ENCODE measurements around the gene UBE2D2.
A peak's percentile ranks its signal among the peaks of the same experiment; 100 is the strongest.

Gene UBE2D2

DNA sequence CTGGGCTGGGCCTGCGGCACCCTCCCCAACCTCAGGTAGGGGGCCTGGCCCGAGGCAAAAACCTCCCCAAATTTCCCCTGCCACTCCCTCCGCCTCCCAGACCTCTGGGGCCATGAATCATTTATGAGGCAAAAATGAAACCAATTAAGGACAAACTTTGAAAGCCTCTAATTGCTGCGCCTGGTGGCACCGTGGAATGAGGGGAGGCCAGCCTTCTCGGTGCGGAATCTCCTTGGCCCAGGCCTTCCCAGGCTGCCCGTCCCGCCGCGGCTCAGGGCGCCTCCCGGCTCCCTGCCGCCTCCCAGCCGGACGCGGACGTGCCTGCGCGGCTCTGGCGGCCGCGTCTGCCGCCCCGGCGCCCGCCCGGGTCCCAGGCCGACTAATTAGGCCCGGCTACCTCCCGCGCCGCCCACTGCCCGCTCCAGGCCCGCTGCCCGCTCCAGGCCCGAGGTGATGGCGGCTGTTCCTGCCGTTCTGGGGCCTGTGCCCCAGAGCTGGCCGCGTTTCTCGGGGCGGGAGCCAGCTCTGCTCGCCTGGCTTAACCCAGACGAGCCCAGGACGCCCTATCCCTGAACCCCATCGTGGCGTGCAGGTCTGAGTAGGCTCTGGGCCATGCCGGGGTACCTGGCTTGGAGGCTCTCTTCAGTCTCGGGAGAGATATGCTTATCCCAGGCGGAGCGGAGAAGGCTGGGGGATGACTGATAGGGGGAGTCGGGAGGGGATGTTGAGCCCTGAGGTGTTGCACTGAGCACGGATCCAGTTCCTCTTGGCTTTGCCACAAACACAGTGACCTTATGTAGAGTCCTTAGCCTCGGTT lies 107.1 kb downstream of the UBE2D2 start:
- Histone ChIP-seq H3K4me1 (ENCODE audit: insufficient read depth, low read length) (peaks cover 51% of the 10 kb centered on the region), H3K9ac (ENCODE audit: low read depth, low read length) (peak overlapping the region; percentile 36), H3K9me3 (ENCODE audit: control insufficient read depth, insufficient read depth, low read length) (no peaks in the 10 kb centered on the region), H3K36me3 (ENCODE audit: insufficient read depth, low read length) (no peaks in the 10 kb centered on the region)

DNA sequence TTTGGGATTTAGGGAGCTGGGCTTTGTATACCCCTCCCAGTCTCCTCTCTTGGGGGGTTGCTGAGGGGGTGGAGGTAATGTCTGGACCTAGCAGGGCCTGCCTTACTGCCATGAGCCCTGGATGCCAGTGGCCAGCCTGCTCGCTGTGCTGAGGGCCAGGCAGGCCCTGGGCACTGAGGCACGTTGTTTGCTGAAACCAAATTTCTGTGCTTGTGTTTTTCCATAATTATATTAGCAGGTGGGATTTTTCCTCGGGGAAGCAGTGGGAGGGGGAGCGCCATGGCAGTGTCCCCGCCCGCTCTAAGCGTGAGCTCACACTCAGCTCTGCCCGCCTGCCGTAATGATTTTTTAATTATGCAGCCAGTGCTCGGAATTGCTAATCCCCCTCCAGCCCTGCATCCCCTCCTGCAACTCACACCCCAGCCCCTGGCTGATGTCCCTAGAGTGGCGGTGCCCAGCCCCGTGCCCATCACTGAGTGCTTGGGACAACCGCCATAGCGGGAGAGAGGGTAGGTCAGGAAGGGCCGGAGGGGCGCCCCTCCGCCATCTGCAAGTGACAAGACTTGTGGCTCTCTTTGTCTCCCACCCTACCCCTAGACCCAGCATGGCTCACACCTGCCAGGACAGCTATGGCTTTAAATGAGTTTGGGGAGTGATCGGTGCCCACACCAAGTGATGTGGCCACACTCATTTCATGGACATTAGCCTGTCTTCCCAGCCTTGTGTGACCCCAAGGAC lies 108.0 kb downstream of the UBE2D2 start:
- no peak overlapping the region for H3K9ac ChIP-seq (ENCODE audit: low read depth, low read length)
- H3K9me3 ChIP-seq (ENCODE audit: control insufficient read depth, insufficient read depth, low read length), result no peaks in the 10 kb centered on the region
- H3K36me3 ChIP-seq (ENCODE audit: insufficient read depth, low read length), result no peaks in the 10 kb centered on the region
- peaks cover 43% of the 10 kb centered on the region for H3K4me1 ChIP-seq (ENCODE audit: insufficient read depth, low read length)

DNA sequence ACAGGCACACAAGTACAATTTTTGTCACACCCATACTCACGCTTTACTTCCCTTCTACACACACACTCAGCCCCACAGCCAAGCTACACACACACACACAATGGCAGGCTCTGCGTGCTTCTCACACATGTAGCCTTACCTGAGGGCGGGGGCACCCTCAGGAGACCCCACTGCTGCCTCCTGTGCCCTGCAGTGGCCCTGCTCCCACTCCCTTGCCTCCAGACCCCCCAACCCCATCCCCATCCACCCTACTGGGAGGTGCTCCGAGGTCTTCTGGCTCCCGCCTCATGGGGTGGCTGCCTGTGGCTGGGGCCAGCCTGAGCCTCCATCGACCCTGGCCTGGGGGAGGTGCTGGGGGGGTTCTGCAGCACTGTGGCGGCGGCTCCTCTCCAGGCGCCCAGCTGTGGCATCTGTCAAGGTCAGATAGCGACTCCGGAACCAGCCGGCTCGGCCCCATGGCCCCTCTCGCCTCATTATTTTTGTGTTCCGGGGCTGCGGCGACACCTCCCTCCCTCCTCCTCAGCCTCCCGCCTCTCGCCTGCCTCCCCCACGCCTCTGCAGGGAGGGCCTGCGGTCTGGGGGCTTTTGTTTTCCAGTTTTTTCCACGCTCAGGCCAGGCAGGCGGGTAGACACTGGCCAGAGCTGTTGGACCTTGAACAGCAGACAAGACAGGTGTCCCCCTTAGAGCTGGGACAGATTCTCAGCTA lies 108.7 kb downstream of the UBE2D2 start:
- peaks cover 40% of the 10 kb centered on the region for H3K4me1 ChIP-seq (ENCODE audit: insufficient read depth, low read length)
- H3K36me3 ChIP-seq (ENCODE audit: insufficient read depth, low read length), result no peaks in the 10 kb centered on the region
- H3K9ac ChIP-seq (ENCODE audit: low read depth, low read length), result no peak overlapping the region

DNA sequence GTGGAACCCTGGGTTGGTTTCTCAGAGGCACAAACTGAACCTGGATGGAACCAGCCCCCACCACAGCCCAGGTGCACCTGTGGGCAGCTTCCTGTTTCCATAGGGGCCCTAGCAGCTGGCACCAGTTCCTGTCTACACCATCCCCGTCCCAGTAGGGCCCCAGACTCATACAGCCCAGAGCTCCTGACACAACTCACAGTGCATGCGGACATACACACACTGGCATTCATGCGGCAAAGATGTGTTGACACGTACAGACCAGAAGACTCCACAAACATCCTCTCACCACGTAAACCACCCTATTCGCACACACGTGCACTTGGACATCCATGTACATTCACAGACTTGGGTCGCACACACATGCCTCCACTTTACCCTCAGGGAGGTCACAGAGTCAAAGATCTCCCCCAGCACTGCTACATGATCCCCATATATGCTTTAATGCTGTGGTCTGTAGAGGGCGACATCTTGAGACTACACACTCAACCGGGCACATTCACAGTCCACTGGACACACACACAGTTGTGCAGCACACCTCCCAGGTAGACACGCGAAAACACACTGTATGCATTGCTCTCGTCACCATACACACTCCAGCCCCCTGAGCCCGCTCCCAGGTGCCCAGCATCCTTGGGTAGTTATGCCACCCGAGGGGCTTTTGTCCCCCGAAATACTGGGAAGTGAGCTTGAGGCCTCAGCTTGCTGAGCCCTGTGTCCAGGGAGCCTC lies 109.4 kb downstream of the UBE2D2 start:
- Histone ChIP-seq H3K4me1 (ENCODE audit: insufficient read depth, low read length) (peaks cover 40% of the 10 kb centered on the region), H3K9me3 (ENCODE audit: control insufficient read depth, insufficient read depth, low read length) (no peaks in the 10 kb centered on the region), H3K9ac (ENCODE audit: low read depth, low read length) (no peak overlapping the region), H3K36me3 (ENCODE audit: insufficient read depth, low read length) (no peaks in the 10 kb centered on the region)

More for the DNA sequence above, 108.7 kb downstream of the UBE2D2 start:
- no peaks in the 10 kb centered on the region for H3K9me3 ChIP-seq (ENCODE audit: control insufficient read depth, insufficient read depth, low read length)

DNA sequence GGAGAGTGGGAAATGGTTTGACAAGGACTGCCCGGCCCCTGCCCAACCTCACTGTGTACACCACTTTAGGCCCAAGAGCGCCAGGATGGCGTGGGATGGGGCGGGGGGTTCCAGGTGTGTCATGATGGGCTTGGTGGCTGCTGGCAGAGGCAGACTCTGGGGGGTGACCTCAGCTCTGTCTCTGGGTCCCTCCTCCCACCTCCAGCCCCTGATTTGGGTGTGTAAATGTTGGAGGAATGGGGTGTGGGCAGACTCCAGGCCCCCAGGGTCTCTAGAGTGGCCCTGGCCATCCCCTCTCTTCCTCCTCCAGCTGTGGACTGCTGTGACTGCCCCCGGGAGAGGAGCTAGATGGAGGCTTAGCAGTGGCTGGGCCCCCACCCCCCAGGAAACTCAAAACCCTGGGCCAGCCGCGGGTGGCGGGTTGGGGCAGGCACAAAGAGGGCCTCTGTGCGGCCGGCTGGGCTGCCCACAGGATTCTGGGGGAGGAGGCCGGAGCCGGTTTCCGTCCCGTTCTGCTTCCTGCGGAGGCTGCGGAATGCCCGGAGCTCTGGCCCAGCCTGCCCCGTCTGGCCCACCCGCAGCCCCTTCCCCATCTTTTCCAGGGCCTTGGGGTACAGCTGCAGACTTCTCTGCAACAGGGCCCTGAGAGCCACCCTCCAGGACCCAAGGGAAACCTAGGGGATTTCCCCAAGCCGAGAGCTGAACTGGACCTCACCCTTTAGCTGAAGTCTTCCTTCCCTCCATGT lies 110.1 kb downstream of the UBE2D2 start:
- peaks cover 40% of the 10 kb centered on the region for H3K4me1 ChIP-seq (ENCODE audit: insufficient read depth, low read length)
- H3K36me3 ChIP-seq (ENCODE audit: insufficient read depth, low read length), result no peaks in the 10 kb centered on the region
- no peaks in the 10 kb centered on the region for H3K9me3 ChIP-seq (ENCODE audit: control insufficient read depth, insufficient read depth, low read length)
- no peak overlapping the region for H3K9ac ChIP-seq (ENCODE audit: low read depth, low read length)

DNA sequence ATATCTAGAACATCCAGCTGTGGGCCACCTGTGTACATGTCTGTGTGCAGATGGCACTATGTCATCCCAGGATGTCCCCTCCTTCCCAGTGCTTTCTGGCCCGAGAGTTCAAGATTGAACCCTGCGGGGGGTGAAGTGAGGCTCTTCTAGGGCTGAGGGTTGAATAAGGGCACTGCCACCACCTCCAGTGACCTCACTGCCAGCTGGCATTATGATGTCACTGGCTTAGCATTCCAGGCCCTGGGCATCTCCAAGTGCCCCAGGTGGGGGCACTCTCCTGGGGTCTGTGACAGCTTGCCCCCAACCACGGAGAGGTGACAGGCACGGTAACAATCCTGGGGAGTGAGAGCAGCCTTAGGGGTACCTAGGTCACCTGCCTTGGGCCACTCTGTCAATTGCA lies 114.1 kb downstream of the UBE2D2 start:
- no peak overlapping the region for H3K9ac ChIP-seq (ENCODE audit: low read depth, low read length)
- no peaks in the 10 kb centered on the region for H3K9me3 ChIP-seq (ENCODE audit: control insufficient read depth, insufficient read depth, low read length)
- H3K4me1 ChIP-seq (ENCODE audit: insufficient read depth, low read length), result peaks cover 19% of the 10 kb centered on the region
- no peaks in the 10 kb centered on the region for H3K36me3 ChIP-seq (ENCODE audit: insufficient read depth, low read length)

DNA sequence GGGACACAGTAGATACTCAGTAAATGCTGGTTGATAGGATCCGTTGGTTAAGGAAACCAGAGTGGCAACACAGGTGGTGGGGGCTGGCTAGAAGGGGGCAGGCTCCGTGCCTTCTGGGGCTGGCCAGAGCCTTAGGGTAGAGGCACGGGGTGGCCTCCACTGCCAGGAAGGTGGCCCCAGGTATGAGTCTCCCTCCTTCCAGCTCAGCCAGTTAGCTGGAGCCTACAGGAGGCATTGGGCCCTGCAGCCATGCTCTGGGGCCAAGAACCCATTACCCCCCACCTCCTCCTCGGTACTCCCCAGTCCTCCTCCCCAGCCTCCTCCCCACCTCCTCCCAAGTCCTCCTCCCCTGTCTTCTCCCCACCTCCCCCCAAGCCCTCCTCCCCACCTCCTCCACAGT lies 114.7 kb downstream of the UBE2D2 start:
- H3K9ac ChIP-seq (ENCODE audit: low read depth, low read length), result no peak overlapping the region
- peaks cover 13% of the 10 kb centered on the region; the same call in 1 of the 2 replicates for H3K4me1 ChIP-seq (ENCODE audit: insufficient read depth, low read length)
- H3K36me3 ChIP-seq (ENCODE audit: insufficient read depth, low read length), result no peaks in the 10 kb centered on the region
- no peaks in the 10 kb centered on the region for H3K9me3 ChIP-seq (ENCODE audit: control insufficient read depth, insufficient read depth, low read length)

DNA sequence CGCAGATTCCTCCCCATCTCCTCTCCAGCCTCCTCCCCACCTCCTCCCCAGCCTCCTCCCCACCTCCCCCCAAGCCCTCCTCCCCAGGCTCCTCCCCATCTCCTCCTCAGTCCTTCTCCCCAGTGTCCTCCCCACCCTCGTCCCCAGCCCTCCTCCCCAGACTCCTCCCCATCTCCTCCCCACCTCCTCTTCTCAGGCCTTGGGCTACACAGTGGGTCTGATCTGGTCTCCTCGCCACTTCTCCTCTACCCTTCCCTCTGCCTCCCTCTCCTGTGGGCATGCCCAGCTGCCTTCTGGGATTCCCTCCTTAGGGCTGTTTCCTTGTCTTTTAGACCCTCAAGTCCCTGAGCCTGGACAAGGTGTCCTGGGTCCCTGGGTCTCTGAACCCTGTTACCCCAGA lies 115.3 kb downstream of the UBE2D2 start:
- H3K4me1 ChIP-seq (ENCODE audit: insufficient read depth, low read length), result peaks cover 13% of the 10 kb centered on the region; the same call in 1 of the 2 replicates
- H3K36me3 ChIP-seq (ENCODE audit: insufficient read depth, low read length), result no peaks in the 10 kb centered on the region; the same call in 1 of the 2 replicates
- H3K9me3 ChIP-seq (ENCODE audit: control insufficient read depth, insufficient read depth, low read length), result no peaks in the 10 kb centered on the region
- no peak overlapping the region for H3K9ac ChIP-seq (ENCODE audit: low read depth, low read length)

DNA sequence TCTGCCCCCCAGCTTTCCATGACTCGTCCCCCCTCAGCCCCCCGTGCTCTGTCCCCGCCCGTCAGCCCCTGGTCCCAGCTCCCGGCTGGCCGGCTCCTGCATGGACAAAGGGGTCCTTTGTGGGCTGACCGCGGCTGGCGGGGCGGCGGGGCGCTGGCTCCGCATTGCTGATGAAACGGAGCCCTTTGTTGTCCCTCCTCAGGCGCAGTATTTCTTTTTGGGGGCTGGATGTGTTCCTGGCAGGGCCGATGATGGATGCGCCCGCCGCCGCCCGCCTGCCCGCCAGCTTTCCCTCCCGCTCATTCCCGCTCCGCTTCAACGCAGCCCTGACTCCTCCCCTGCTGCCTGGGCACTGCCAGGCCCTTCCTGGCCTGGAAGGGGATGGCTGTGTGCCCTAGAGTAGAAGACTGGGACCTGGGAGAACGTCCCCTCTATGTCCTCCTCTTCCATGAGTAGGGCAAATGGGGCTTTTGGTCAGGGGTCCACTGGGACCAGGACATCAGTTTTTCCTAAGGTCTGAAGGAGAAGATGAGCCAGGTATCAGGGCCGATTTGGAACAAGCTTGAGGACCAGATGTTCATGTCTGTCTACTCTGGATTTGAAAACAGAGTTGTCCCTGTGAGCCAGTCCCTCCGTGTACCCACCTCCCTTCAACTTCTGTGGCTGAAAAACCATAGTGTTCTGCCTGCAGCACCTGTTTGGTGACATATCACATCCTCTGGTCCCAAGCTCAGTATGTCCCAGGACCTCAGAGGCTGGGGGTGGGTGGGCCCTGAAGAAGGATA lies 116.0 kb downstream of the UBE2D2 start:
- Histone ChIP-seq H3K9me3 (ENCODE audit: control insufficient read depth, insufficient read depth, low read length) (no peaks in the 10 kb centered on the region), H3K36me3 (ENCODE audit: insufficient read depth, low read length) (peaks cover 3% of the 10 kb centered on the region)

More for the DNA sequence above, 116.0 kb downstream of the UBE2D2 start:
- no peak overlapping the region for H3K9ac ChIP-seq (ENCODE audit: low read depth, low read length)
- peaks cover 9% of the 10 kb centered on the region; the same call in 1 of the 2 replicates for H3K4me1 ChIP-seq (ENCODE audit: insufficient read depth, low read length)

All from ES-I3 (cell line).